Stimulated activated CD4-positive, alpha-beta T cell treated with anti-CD3 and anti-CD28 coated beads, Interleukin-12 subunit alpha, Interleukin-12 subunit beta, amount 100 ng/mL, for 24 hours (primary cell): Measurements from ENCODE around the gene ACOT6.
A peak's percentile ranks its signal among the peaks of the same experiment; 100 is the strongest.
"Not testable (repeated sequence)": the region's sequence is repeated elsewhere in the genome, so short reads cannot be mapped to it uniquely, and the experiment has no call there.

Experiments
- DNase-seq, 2 experiments: peaks; one replicate each; pipeline ENCODE4 v3.0.0-alpha.2; 2020; ENCODE audit warnings: low read depth in 2 of 2

ACOT6 gene, protein sequence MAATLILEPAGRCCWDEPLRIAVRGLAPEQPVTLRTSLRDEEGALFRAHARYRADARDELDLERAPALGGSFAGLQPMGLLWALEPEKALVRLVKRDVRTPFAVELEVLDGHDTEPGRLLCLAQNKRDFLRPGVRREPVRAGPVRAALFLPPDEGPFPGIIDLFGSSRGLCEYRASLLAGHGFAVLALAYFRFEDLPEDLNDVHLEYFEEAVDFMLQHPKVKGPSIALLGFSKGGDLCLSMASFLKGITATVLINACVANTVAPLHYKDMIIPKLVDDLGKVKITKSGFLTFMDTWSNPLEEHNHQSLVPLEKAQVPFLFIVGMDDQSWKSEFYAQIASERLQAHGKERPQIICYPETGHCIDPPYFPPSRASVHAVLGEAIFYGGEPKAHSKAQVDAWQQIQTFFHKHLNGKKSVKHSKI

DNA sequence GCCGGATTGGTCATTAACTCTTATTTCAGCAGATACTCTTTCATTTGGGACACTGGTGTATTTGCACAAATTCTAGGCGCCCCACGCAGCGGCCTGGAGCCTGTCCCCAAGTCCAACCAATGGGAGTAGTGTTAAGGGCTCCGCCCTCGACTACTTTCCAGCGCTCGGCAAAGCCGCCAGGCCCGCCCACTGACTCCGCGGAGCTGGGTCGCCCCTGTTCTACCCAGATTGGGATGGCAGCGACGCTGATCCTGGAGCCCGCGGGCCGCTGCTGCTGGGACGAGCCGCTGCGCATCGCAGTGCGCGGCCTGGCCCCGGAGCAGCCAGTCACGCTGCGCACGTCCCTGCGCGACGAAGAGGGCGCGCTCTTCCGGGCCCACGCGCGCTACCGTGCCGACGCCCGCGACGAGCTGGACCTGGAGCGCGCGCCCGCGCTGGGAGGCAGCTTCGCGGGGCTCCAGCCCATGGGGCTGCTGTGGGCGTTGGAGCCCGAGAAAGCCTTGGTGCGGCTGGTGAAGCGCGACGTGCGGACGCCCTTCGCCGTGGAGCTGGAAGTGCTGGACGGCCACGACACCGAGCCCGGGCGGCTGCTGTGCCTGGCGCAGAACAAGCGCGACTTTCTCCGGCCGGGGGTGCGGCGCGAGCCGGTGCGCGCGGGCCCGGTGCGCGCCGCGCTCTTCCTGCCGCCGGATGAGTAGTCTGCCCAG lies at the start of gene ACOT6:
TSS of gene ACOT6 (plus strand) at position 179 of the 707 bp plus-strand sequence. CDS start at position 234, 55 bp downstream.
- peak; percentile 36 to 60 for DNase-seq

DNA sequence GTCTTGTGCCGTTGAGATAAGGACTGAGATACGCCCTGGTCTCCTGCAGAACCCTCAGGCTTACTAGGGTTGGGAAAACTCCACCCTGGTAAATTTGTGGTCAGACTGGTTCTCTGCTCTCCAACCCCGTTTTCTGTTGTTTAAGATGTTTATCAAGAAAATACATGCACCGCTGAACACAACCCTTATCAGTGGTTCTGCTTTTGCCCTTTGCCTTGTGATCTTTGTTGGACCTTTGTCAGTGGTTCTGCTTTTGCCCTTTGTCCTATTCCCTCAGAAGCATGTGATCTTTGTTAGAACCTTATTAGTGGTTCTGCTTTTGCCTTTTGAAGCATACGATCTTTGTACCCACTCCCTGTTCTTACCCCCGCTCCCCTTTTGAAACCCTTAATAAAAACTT lies 49.6 kb upstream of the ACOT6 start:
- DNase-seq: not testable (repeated sequence)

- DNase-seq: not testable (repeated sequence)
Observed at GRCh38 chr14:73566431-73566830, 45.9 kb upstream of the ACOT6 start.

GRCh38 chr14:73566935-73567334 lies 45.4 kb upstream of the ACOT6 start:
- not testable (repeated sequence) for DNase-seq

GRCh38 chr14:73567358-73567757 lies 45.0 kb upstream of the ACOT6 start:
- no peak for DNase-seq

GRCh38 chr14:73567951-73568885 lies 44.1 kb upstream of the ACOT6 start:
- no peak for DNase-seq

DNA sequence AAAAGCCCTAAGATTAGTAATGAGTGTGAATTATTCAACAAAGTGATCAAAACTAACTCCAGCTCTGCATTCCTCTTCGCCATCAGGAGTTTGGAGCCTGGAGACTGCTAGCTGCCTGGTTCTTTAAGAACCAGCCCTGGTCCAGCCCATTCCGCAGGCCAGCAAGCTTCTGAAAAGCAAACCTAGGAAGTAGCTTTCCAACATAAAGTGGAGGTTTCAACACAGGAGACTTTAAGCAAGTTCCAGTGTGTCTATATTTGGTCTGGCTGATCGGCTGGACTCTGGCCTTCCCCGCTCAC lies 43.5 kb upstream of the ACOT6 start:
- DNase-seq: not testable (repeated sequence)

GRCh38 chr14:73569185-73569958 lies 42.9 kb upstream of the ACOT6 start, which contains the start of gene ACOT2:
Gene ACOT2 (plus strand): TSS chr14:73569213. CDS start chr14:73569241, 28 bp downstream.
- DNase-seq: peak; percentile 69 to 75

DNA sequence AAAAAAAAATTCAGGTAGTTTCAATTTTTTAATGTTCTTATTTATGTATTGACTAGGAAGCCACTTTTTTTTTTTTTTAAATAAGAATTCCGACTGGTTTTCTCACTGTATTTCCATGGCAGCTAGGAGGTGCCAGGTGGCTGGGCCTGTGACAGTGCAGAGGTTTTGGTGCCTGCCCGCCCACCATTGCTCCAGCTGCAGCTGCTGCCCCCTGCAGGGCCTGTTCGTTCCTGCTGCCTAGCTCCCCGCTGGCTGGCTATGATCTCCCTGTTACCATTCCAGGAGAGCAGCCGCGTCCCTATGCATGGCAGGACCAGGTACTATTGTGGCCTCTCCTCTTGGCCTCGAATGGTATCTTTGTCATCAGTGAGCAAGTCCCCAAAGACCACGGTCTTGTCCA lies 41.4 kb upstream of the ACOT6 start:
- peak; percentile 37 to 59 for DNase-seq

- not testable (repeated sequence) for DNase-seq
Observed at GRCh38 chr14:73573034-73573433, 39.3 kb upstream of the ACOT6 start.

DNA sequence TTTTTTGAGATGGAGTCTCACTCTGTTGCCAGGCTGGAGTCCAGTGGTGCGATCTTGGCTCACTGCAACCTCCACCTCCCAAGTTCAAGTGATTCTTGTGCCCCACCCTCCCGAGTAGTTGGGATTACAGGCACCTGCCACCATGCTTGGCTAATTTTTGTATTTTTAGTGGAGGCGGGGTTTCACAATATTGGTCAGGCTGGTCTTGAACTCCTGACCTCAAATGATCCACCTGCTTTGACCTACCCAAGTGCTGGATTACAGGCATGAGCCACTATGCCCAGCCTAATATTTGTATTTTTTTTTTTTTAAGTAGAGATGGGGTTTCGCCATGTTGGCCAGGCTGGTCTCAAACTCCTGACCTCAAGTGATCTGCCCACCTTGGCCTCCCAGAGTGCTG lies 38.6 kb upstream of the ACOT6 start:
- not testable (repeated sequence) for DNase-seq

GRCh38 chr14:73574251-73574650 lies 38.1 kb upstream of the ACOT6 start:
- not testable (repeated sequence) for DNase-seq

- DNase-seq: no peak
Observed at GRCh38 chr14:73576391-73576790, 35.9 kb upstream of the ACOT6 start.

DNA sequence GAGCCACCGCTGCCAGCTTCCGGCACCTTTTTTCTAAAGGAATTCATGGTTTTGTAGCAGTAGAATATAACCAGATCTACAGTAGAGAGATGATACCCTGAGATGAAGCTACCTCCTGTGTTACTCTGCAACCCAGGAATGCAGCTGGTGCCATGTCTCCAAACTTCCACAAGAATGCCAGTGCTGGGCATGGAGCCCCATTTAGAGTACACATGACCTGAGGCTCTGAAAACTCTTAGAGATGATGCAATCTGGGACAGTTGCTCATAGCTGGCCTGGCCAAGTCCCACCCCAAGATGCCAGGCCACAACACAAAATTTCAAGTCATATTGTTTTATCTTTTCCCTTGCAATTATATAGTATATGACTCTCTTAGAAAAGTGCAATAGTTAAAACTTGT lies 35.1 kb upstream of the ACOT6 start:
- DNase-seq: not testable (repeated sequence)

DNA sequence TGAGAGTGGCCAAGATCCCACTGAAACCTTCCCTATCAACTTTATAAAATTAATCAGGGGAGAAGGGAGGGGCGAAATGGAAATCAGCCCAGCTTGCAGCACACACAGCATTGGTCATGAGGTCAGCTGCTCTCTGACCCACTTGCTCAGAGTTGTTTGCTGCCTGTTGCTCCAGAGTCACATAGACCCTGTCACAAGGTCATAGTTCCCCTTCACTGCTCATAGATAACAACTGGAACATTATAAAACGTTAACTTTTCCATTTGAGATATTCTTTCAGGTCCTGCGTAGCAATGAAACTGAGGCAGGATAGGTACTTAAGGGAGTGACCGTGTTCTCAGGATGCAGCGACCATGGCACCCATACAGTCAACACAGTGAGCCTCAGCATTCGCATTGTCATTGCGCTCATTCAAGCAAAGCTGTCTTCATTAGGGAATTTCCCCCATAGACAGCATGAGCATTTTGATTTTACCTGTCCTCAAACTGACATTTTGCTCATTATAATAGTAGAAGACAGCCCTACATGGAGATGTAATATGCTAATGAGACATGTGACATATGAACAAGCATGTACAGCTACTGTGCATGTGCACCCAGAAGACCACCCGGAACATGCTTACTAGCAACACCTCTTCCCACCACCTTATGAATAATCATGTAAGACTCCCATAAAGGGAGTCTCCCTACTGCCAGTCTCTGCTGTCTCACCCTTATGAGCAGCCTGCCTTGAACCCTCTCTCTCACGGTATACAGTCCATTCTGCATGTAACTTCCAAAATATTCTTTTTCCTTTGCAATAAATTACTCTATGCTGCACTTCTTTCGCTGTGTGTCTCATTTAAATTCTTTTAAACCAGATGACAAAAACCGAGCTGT lies 30.0 kb upstream of the ACOT6 start:
- DNase-seq: not testable (repeated sequence)

GRCh38 chr14:73588695-73589094 lies 23.6 kb upstream of the ACOT6 start:
- no peak for DNase-seq

DNA sequence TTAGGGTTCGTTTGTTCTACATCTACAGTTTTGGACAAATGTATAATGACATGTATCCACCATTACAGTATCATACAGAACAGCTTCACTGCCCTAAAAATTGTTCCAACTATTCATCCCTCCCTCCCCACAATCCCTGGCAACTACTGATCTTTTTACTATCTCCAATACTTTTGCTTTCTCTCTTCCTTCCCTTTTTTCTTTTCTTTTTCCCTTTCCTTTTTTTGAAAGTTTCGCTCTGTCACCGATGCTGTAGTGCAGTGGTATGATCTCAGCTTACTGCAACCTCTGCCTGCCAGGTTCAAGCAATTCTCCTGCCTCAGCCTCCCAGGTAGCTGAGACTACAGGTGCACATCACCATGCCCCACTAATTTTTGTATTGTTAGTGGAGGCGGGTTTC lies 23.2 kb upstream of the ACOT6 start:
- no peak for DNase-seq

- not testable (repeated sequence) for DNase-seq
Observed at GRCh38 chr14:73590673-73591004, 21.7 kb upstream of the ACOT6 start.

- DNase-seq: peak in 1 of 2 experiments; percentile 30
Observed at GRCh38 chr14:73591690-73592449, 20.4 kb upstream of the ACOT6 start, which contains the start of gene ACOT4. Gene ACOT4 (plus strand): TSS chr14:73591873. CDS start chr14:73591960, 87 bp downstream.
